DMS114 treated with DMSO at 0.1 percent for 48 hours (cell line): ENCODE data around the gene CNTN4.

ENCODE experiments used
- DNase-seq: peaks from one replicate; lab custom pipeline; 2025; ENCODE audit not compliant: unreplicated experiment; lab: John Stamatoyannopoulos, UW

The CNTN4 gene

DNA sequence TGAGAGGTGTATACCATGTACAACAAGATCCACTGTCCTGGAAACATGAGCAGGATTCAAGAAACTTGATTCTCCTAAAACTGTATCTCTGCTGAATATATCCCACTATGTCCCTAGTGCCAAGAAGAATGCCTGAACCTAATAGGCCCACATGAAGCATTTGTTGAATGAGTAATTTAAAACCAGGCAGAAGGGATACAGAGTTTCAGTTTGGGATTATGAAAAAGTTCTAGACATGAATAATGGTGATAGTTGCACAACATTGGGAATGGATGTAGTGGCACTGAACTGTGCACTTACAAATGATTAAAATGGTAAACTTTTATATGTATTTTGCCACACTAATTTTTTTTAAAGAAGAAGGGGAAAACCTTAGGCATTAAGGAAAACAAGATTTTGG is 750.4 kb downstream of the CNTN4 start:
- no peak for DNase-seq

DNA sequence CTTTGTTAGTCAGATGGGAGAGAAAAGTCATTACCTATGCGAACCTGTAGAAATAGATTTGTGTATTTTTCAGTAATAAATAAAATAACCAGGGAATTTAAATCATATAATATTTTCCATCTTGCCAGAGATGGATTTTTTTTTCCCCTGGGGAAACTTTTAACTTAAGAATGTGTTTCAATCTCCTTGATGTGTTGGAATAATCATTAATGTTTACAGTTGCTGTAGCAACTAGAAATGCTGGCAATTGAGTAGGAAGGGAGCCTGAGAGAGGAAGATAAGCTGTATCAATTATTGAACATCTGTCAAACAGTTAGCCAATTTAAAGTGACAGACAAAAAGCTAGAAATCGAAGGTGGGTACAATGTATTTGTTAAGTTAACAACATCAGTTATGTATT is 752.0 kb downstream of the CNTN4 start:
- no peak for DNase-seq

DNA sequence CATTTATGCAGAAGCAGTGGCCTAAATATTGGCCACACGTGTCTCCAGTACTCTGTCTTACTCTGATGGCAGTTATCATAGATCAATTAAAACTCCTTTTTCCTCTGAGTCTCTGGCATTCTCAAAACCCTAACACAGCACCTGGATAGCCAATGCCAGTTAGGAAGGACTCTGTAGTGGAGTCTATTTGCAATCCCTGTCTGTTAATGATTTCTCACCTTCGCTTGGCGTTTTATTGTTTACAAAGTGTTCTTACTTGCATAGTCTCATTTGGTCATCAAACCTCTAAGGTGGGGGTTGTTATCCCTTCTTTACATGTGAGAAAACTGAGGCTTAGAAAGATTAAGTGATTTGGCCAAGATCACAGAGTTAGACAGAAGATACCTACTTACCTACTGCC is 752.7 kb downstream of the CNTN4 start:
- DNase-seq, result no peak

DNA sequence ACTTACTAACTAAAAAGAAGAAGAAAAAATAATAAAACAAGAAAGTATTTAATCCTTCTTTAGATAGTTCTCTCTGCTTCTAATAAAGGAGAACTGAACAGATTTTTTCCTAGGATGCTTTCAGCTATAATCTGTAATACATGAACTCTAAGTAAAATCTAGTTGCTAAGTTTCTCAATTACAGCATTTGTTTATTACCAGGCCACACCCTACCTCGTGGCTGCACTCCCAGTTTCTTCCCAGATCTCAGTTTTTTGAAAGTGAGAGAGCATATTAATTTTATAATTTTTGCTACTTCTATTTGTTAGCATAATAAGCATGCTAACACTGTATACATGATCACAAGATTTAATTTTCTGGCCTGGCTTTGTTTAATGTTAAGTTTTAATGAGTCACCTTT is 753.2 kb downstream of the CNTN4 start:
- DNase-seq, result no peak

DNA sequence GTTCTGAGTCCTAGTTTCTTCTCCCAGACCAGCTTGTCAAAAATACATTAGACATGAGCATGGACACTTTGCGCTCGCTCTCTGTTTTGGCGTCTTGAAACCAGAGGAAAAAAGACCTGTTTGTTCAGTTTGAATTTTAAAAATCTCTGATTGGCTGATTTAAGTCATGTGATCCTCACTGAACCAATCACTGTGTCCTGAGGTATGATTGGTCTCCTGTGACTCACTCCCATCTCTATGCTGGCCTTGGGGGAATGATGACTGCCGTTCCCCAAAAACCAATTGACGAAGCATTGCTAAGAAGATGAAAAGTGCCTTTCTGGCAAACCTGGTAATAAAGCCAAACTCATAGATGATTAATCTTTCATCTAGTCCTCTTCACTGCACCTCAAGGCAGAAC is 755.0 kb downstream of the CNTN4 start:
- no peak for DNase-seq

DNA sequence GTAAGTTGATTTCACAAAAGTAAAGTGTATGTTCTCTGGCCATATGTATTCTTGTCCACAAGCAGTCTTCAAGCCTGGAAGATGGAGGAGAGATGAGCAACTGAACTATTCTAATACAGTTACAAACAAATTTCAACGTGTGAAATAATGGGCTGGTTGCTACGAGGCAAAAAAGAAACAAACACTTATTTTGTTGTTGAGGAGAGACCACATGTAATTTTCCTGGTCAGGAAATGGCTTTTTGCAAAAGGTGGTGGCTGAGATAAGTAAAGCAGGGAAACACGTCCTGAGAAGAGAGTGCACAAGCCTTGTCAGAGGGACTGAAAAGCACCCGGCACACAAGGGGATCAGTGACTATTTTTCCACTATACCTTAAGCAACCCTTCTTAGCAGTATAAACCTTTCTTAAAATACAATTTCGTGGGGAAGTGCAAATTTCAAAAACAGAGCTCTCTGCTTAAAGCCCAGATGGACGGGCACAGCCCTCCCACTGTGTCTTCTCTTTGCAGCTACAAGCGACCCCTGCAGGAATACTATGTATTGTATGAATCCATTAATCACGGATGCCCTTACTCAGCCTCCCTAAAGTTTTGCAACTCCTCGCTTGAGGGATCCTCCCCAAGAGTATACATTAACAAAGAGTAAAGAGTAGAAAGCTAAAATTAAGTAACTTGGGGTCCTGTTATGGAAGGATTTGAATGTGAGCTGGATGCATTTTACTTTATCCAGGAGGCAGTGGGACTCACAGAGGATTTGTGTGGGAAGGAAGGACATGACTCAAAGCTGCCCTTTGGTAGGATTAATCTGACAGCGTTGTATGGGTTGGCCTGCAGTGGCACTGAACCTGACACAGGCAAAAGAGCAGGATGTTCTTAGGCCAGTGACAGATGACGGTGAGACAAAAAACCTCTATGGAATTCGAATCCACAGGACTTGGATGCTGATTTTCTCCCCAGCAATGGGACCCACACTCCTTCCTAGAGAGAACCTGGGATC is 757.8 kb downstream of the CNTN4 start:
- no peak for DNase-seq

DNA sequence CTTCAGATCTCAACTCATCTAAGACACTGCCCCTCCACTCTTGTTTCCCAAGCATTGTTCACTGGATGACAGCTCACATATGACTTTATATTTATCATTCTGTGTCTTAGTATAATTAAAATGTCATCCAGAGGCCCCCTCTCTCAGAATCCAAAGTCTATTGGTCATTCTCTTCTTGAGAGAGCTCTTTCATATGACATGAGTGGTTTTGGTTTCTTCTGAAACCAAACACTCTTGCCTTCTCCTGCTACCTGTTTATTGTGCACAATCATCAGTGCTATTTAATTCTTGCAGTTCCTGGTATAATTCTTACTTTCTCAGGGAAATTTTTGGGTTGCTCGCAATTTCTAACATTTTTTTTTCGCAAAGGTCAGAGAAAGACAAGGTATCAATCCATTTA is 762.0 kb downstream of the CNTN4 start:
- no peak for DNase-seq

DNA sequence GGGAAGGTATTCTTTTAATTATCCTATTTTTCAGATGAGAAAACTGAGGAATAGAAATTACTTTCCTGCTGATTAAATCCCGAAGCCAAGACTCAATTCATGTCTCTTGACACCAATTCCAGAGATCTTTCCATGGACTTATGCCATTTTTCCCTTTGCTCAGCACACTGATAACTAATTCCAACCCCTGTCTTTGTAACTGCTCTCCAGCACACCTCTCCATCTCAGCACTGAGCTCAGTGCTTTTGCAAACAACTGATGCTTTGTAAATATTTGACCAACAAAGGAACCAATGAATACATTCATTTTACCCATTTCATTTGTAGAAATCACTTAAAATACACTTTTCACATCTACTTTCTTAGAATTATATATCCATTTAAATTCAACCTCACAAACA is 762.5 kb downstream of the CNTN4 start:
- no peak for DNase-seq

DNA sequence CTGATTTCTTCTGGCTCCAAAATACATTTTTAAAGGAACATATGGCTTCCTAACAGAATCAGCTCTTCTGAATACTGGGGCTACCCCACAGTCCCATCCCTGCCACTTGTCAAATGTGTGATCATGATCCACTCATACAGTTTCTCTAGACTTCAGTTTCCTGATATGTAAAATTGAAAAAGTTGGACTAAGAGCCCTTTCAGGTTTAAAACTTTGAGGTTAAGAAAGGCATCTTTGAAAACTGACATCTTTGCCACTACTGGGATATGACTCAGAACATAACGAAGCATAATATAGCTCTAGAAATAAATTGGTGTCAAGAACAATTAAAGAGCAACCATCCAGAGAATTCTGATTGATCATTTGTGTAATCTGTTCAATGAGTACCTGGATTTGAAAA is 763.3 kb downstream of the CNTN4 start:
- DNase-seq, result no peak

DNA sequence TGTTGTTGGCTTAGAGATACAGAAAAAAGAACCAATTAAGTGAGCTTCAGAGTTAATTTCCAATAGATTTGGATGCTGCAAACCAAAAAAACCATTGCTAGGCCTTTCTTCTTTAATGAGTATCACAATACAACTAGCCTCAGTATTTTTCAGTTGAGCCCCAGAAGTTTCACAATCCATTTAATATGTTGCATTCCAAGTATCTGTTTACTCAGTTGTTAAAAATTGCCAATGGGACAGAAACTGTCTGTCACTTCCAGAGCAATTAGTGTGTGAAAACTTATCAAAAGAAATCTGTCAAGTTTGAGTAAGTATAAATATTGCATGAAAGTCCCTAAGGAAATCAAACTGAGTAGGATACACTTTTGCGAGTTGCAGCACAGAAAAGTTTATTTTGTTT is 763.7 kb downstream of the CNTN4 start:
- no peak for DNase-seq

DNA sequence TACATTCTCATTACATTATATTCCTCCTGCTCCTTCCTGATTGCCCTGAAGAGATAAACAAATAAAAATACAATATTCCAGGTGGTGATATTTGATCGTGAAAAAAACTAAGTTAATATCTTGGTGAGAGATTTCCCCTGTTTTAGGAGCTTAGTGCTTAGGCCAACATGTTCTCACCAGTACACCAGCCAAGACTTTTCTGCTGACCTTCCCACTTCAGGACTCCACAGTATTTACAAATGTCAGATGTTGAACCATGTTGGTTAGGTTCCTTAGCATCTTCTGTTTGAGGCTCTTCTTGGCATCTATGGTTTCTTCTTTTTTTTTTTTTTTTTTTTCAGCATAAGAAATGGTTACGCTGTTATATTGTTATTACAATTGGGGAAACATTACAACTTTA is 764.5 kb downstream of the CNTN4 start:
- DNase-seq, result no peak

DNA sequence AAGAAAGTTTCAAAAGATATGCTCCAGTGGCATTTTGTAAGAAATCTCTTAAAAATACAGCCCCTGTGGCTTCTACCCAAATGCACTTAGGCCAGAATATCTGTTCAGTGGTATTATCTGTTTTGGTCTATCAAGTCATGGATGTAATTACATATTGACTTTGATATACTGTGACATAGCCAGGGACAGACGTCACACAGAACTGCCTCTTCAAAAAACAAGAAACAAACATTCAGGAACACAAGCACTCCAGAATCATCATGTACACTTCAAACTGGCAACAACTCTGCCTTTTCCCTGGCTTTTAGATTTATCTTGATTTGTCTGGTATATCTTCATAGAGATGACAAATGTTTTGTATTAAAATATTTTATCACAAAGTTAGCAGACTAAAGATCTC is 771.2 kb downstream of the CNTN4 start:
- DNase-seq, result no peak

DNA sequence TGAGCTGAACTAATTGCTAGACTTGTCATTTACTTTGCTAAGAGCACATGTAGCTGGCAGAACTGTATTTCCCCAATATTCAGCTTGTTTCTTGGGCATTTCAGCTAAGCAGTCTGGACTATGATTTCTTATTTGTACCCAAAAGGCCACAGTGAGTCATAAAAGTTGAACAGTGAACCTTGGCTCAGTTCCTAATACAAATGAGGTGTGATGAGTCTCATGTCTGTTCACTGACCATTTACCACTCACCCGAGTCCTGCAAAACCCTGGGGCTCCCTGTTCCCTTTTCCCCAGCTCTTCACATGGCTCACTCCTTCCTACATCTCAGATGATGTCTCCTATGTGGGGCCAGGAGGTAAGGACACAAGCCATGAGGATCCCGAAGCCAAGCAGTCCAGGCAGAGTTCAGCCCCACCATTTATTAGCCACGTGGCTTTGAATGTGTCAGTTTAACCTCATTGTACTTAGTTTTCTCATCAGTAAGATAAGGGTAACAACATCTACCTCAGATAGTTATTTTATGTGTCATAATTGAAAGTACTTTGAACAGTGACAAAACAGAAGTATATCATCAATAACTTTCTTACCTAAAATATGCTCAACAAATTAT is 772.2 kb downstream of the CNTN4 start:
- DNase-seq, result no peak

DNA sequence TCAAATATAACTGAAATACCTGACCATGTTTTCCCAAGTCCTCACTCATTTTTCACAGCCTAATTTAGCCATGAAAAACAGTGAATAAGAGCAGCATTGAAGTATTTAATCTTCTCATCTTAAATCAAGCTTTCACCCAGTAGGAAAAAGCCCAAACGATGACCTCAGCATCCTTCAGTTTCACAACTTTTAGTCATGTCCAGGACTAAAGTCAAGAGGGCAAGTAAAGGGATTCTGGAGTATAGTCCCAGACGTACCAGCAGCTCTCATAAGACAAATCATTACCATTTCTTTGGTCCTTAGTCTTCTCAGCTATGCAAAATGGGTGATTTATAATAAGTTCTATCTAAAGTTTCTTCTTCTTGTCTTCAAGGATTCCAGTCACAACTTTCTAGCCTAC is 774.2 kb downstream of the CNTN4 start:
- DNase-seq, result no peak

DNA sequence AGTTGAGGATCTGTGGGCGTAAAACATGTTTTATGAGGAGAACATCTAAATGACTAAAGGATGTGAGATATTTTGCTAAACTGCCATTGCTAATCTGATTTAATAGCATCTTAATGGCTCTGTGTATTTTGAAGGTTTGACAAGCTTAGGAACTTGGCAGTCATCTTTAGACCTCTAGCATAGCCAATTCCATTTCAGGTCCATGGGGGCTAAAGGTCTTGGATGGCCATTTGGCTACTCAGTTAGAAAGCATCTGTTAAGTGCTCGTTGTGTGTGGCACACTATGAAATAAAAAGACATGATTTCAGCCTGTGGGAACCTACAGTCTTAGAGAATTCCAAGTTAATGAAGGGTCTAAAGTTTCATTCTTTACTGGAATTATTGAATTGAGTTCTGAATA is 775.3 kb downstream of the CNTN4 start:
- no peak for DNase-seq

DNA sequence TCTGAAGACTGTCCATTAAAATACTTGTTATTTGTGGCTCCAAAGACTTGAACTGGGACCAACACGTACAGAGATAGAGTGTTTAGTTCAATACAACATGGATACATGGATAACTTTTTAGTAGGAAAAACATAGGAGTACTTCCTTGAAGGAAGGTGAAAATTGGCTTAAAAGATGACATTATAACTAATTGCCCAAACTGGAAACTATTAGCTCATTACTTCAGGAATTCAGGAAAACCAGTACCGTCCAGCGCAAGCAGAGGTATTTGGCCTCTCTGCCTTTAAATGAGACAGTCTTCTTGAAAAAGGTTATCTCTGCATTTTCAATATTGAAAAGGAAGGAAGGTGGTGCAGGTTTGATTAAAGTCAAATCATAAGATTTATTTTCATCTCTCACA is 777.0 kb downstream of the CNTN4 start:
- DNase-seq, result no peak

DNA sequence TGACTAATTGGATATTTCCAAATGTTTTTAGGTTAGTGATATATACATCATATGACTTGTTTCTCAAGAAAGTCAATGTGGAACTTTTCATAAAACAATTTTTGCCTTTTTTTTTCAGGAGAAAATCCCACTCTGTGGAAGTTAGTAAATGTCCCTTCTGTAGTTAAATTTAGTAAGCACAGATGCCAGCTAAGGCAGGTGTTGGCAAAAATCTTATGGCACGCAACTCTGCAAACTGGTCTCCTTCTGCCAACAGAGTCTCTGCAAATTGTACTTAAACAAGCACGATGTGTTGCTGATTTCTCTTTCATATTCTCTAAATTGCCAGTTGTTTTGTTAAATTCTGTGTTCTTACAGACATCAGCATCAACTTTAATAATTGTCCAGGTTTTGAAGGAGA is 777.7 kb downstream of the CNTN4 start:
- no peak for DNase-seq

DNA sequence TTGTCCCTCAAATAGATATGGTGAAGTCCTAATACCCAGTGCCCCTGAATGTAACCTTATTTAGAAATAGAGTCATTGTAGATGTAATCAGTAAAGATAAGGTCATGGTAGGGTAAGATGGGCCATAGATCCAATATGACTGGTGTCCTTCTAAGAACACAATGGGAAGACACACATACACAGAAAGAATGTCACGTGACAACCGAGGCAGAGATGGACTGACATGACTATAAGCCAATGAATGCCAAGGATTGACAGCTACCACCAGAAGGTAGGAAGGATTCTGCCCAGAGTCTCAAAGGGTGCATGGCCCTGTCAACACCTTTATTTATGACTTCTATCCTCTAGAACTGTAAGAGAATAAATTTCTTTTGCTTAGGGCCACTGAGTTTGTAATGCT is 780.4 kb downstream of the CNTN4 start:
- no peak for DNase-seq

DNA sequence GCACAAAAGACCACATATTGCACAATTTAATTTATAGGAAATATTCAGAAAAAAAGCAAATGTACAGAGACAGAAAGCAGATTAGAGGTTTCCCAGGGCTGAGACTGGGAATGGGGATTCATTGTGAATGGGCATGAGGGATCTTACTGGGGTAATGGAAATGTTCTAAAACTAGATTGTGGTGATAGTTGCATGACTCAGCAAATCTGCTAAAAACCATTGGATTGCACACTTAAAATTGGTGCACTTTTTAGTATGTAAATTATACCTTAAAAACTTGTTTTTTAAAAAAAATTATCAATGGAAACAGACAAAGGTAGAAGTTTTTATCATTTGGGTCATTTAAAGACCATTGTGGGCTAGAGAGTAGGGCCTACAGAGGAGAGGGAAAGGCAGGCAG is 780.9 kb downstream of the CNTN4 start:
- DNase-seq, result no peak

DNA sequence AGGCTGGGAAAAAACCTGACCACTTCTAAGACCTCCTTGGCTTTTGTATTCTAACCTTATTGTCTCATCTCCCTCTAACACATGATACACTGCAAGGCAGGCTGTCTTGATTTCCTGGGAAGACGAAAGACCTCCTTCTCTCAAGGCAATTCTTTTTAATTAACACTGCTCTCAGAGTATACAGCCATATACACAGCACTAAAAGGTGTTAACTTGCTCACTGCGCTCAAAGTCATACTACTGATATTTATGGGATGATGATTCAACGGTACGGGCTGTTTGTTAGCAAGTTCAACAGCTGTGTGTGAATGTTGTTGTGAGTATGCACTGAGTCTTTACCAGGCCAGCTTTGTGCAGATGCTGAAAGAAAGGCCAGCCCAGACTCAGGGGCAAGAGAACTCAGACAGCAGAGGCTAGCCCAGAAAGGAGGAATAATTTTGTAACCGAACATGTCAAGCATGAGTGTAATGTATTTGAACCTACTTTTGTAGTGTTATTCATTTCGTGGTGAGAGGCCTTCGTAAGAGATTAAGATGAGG is 781.6 kb downstream of the CNTN4 start:
- no peak for DNase-seq

DNA sequence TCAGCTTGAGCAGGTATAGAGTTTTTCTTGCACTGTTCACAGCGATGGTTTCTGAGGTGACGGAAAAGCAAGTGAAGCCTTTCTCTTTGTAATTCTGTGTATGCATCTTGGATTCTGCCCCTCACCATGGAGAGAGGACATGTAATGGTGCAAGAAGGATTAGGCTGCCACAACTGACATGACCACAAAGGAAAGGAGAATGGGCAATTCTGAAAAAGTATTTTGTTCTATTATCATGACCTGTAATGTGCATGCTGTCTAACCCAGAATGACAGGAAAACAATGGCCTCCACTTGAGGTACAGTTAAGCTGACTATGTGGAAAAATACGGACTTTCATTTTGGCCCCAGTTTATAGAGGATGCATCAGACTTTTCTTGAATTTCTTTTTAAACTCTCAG is 784.6 kb downstream of the CNTN4 start:
- no peak for DNase-seq

DNA sequence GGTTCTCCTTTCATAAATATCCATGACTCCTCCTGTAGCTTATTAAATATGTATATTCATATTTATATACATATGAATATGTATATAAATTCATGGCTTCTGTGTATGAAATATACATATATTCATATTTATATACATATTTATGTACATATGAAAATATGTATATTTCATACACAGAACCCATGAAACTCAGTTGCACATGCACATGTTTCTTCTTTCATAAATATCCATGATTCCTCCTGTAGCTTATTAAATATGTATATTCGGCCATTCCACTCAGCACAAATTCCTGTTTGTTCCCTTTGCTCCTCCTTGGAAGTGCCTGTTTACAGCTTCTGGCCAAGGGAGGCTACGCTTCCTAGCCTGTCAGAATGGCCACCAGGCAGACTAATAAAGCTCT is 789.9 kb downstream of the CNTN4 start:
- DNase-seq, result no peak
